DMS 273 (cell line): Measurements from ENCODE around the gene TPGS1.
A peak's percentile ranks its signal among the peaks of the same experiment; 100 is the strongest.

ENCODE experiments used
- DNase-seq: peaks from one replicate; lab custom pipeline; 2025; ENCODE audit not compliant: unreplicated experiment; lab: John Stamatoyannopoulos, UW

TPGS1 gene

GRCh38 chr19:507286-508203, at the start of gene TPGS1:
TPGS1 (plus strand) TSS chr19:507497; CDS start chr19:507507, 10 bp downstream.
- peak; percentile 95 for DNase-seq

- DNase-seq = no peak
These were observed 49.7 kb upstream of the TPGS1 start for GRCh38 chr19:457636-458035.

GRCh38 chr19:458091-459042, 48.9 kb upstream of the TPGS1 start:
- no peak for DNase-seq

- DNase-seq = peak; percentile 75
These were observed 47.4 kb upstream of the TPGS1 start for GRCh38 chr19:459724-460511.

GRCh38 chr19:460877-461720, 46.2 kb upstream of the TPGS1 start, which contains the start of gene SHC2:
SHC2 (minus strand) TSS chr19:461033; CDS start chr19:460996, 37 bp downstream.
- peak; percentile 50 for DNase-seq

- DNase-seq = peak; percentile 54
These were observed 45.4 kb upstream of the TPGS1 start for GRCh38 chr19:461721-462551.

- DNase-seq = no peak
These were observed 43.7 kb upstream of the TPGS1 start for GRCh38 chr19:463483-464207.

GRCh38 chr19:464208-464545, 43.1 kb upstream of the TPGS1 start:
- DNase-seq = no peak

- no peak for DNase-seq
These were observed 42.1 kb upstream of the TPGS1 start for GRCh38 chr19:465056-465816.

GRCh38 chr19:467554-467953, 39.7 kb upstream of the TPGS1 start:
- no peak for DNase-seq

- no peak for DNase-seq
These were observed 38.6 kb upstream of the TPGS1 start for GRCh38 chr19:468587-469256.

GRCh38 chr19:469833-470232, 37.5 kb upstream of the TPGS1 start:
- DNase-seq = no peak

- no peak for DNase-seq
These were observed 36.6 kb upstream of the TPGS1 start for GRCh38 chr19:470701-471100.

- DNase-seq = no peak
These were observed 35.1 kb upstream of the TPGS1 start for GRCh38 chr19:472005-472858.

GRCh38 chr19:474126-475078, 32.9 kb upstream of the TPGS1 start:
- DNase-seq = no peak
